GM12878 (cell line): ENCODE results near the gene SECTM1. TPM values are rescaled to one million over a fixed set of nuclear protein-coding genes. Genes with fewer than 3 reads are reported as not detected.

Experiments used
- IKZF2 ChIP-seq, 2 experiments: fragments of 450-650 bp; IDR thresholded peaks; 2 replicates each; pipeline ENCODE4 v1.6.1; 2017; ENCODE audit warnings: mild to moderate bottlenecking in 2 of 2, moderate library complexity in 2 of 2
- polyA plus RNA-seq, 11 experiments: library from polyadenylated mRNA; depleted of rRNA in 4 of 11; unstranded in 6 of 11; stranded (reverse) in 5 of 11; fragments of >200 nt; fragmentation: Nextera tagmentation in 4 of 11; fragmentation: Illumina TruSeq in 1 of 11; extraction: Ambion mirVana in 4 of 11; extraction: Trizol in 1 of 11; gene quantifications; 1 replicate in 1 of 11; 2 replicates in 10 of 11; pipeline versions ENCODE4 v1.2.1 to v1.2.3, GENCODE V29; 2011 to 2016; ENCODE audit warnings: inconsistent platforms in 2 of 11, missing spikeins in 2 of 11, low read depth in 1 of 11
- total RNA-seq, 4 experiments: library from RNA; depleted of rRNA in 3 of 4; stranded (reverse); fragments of >200 nt in 3 of 4; fragmentation: Illumina TruSeq in 1 of 4; extraction: Trizol in 1 of 4; gene quantifications; 2 replicates each; pipeline versions ENCODE4 v1.2.1 to v1.2.3, GENCODE V29; 2013 to 2021
- TF ChIP-seq, protein P1 (sequence below): fragments of 450-650 bp; IDR thresholded peaks from 2 replicates; pipeline ENCODE4 v1.6.1; 2017; ENCODE audit warnings: mild to moderate bottlenecking
- TF ChIP-seq, protein P2 (sequence below): fragments of 450-650 bp; IDR thresholded peaks from 2 replicates; pipeline ENCODE4 v1.6.1; 2017; ENCODE audit warnings: mild to moderate bottlenecking, moderate library complexity
- TF ChIP-seq, protein P3 (sequence below): fragments of 450-650 bp; formaldehyde crosslinking; IDR thresholded peaks from 2 replicates; pipeline ENCODE4 v1.5.0; 2022; ENCODE audit warnings: mild to moderate bottlenecking, missing genetic modification characterization

SECTM1 gene
- total and polyA plus RNA-seq, 10 of the 15 experiments (the other 5 are each of a cell fraction or from before 2014, with no cell fraction given): 0.10 to 0.13 (median 0.12) TPM; not detected in 7

- TF ChIP-seq, protein P1, sequence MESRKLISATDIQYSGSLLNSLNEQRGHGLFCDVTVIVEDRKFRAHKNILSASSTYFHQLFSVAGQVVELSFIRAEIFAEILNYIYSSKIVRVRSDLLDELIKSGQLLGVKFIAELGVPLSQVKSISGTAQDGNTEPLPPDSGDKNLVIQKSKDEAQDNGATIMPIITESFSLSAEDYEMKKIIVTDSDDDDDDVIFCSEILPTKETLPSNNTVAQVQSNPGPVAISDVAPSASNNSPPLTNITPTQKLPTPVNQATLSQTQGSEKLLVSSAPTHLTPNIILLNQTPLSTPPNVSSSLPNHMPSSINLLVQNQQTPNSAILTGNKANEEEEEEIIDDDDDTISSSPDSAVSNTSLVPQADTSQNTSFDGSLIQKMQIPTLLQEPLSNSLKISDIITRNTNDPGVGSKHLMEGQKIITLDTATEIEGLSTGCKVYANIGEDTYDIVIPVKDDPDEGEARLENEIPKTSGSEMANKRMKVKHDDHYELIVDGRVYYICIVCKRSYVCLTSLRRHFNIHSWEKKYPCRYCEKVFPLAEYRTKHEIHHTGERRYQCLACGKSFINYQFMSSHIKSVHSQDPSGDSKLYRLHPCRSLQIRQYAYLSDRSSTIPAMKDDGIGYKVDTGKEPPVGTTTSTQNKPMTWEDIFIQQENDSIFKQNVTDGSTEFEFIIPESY: no peak
- no peak for TF ChIP-seq IKZF2 (IDR thresholded peaks at IDR 0.05)
- TF ChIP-seq, protein P2, sequence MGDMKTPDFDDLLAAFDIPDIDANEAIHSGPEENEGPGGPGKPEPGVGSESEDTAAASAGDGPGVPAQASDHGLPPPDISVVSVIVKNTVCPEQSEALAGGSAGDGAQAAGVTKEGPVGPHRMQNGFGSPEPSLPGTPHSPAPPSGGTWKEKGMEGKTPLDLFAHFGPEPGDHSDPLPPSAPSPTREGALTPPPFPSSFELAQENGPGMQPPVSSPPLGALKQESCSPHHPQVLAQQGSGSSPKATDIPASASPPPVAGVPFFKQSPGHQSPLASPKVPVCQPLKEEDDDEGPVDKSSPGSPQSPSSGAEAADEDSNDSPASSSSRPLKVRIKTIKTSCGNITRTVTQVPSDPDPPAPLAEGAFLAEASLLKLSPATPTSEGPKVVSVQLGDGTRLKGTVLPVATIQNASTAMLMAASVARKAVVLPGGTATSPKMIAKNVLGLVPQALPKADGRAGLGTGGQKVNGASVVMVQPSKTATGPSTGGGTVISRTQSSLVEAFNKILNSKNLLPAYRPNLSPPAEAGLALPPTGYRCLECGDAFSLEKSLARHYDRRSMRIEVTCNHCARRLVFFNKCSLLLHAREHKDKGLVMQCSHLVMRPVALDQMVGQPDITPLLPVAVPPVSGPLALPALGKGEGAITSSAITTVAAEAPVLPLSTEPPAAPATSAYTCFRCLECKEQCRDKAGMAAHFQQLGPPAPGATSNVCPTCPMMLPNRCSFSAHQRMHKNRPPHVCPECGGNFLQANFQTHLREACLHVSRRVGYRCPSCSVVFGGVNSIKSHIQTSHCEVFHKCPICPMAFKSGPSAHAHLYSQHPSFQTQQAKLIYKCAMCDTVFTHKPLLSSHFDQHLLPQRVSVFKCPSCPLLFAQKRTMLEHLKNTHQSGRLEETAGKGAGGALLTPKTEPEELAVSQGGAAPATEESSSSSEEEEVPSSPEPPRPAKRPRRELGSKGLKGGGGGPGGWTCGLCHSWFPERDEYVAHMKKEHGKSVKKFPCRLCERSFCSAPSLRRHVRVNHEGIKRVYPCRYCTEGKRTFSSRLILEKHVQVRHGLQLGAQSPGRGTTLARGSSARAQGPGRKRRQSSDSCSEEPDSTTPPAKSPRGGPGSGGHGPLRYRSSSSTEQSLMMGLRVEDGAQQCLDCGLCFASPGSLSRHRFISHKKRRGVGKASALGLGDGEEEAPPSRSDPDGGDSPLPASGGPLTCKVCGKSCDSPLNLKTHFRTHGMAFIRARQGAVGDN: no peak
- TF ChIP-seq, protein P3, sequence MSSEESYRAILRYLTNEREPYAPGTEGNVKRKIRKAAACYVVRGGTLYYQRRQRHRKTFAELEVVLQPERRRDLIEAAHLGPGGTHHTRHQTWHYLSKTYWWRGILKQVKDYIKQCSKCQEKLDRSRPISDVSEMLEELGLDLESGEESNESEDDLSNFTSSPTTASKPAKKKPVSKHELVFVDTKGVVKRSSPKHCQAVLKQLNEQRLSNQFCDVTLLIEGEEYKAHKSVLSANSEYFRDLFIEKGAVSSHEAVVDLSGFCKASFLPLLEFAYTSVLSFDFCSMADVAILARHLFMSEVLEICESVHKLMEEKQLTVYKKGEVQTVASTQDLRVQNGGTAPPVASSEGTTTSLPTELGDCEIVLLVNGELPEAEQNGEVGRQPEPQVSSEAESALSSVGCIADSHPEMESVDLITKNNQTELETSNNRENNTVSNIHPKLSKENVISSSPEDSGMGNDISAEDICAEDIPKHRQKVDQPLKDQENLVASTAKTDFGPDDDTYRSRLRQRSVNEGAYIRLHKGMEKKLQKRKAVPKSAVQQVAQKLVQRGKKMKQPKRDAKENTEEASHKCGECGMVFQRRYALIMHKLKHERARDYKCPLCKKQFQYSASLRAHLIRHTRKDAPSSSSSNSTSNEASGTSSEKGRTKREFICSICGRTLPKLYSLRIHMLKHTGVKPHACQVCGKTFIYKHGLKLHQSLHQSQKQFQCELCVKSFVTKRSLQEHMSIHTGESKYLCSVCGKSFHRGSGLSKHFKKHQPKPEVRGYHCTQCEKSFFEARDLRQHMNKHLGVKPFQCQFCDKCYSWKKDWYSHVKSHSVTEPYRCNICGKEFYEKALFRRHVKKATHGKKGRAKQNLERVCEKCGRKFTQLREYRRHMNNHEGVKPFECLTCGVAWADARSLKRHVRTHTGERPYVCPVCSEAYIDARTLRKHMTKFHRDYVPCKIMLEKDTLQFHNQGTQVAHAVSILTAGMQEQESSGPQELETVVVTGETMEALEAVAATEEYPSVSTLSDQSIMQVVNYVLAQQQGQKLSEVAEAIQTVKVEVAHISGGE (CRISPR knock-in tag): no peak
Measured at GRCh38 chr17:82311971-82312370, 21.6 kb downstream of the SECTM1 start (continued).
